HepG2 (cell line): ENCODE results near the gene MYL4. TPM values are rescaled to one million over a fixed set of nuclear protein-coding genes. Genes with fewer than 3 reads are reported as not detected.

Source experiments
- KDM2A ChIP-seq: sonication (generic); formaldehyde crosslinking; IDR thresholded peaks from 2 replicates; pipeline ENCODE4 v1.4.0; 2020; ENCODE audit warnings: low read depth, missing genetic modification reagents, borderline replicate concordance
- MTA1 ChIP-seq: sonication (generic); formaldehyde crosslinking; IDR thresholded peaks from 2 replicates; pipeline ENCODE4 v1.4.0; 2020; ENCODE audit warnings: missing genetic modification reagents, mild to moderate bottlenecking, borderline replicate concordance
- NBN ChIP-seq: fragments of 450-650 bp; conservative IDR thresholded peaks from 2 replicates; pipeline ENCODE4 v1.6.1; 2017
- NCOA1 ChIP-seq: sonication (generic); formaldehyde crosslinking; IDR thresholded peaks from 2 replicates; pipeline ENCODE4 v1.9.0; 2021; ENCODE audit warnings: missing genetic modification reagents
- NFKBIZ ChIP-seq: IDR thresholded peaks from 2 replicates; pipeline ENCODE4 v1.6.1; 2018; ENCODE audit warnings: missing genetic modification reagents, missing compliant biosample characterization
- NFYB ChIP-seq: sonication (generic); formaldehyde crosslinking; IDR thresholded peaks from 2 replicates; pipeline ENCODE4 v1.4.0; 2020; ENCODE audit warnings: missing genetic modification reagents
- NR2F6 ChIP-seq, 2 experiments: IDR thresholded peaks; 2 replicates each; pipeline ENCODE4 v1.6.1; 2016; ENCODE audit warnings: antibody characterized with exemption in 1 of 2, mild to moderate bottlenecking in 1 of 2
- RAD21 ChIP-seq: fragments of 450-650 bp; formaldehyde crosslinking; IDR thresholded peaks from 2 replicates; pipeline ENCODE4 v1.5.0; 2020; ENCODE audit warnings: mild to moderate bottlenecking
- RCOR2 ChIP-seq: IDR thresholded peaks from 2 replicates; pipeline ENCODE4 v1.6.1; 2016; ENCODE audit warnings: missing biosample characterization, missing genetic modification reagents
- SRSF4 ChIP-seq: fragments of 200-400 bp; formaldehyde crosslinking; IDR thresholded peaks from one replicate; pipeline ENCODE4 v1.6.1; 2018; ENCODE audit warnings: mild to moderate bottlenecking, low read depth, low read length, moderate library complexity; ENCODE audit not compliant: poor library complexity, severe bottlenecking
- SRY ChIP-seq: sonication (generic); formaldehyde crosslinking; IDR thresholded peaks from 2 replicates; pipeline ENCODE4 v1.8.0; 2022; ENCODE audit warnings: mild to moderate bottlenecking, missing genetic modification reagents
- ZFP90 ChIP-seq: sonication (generic); formaldehyde crosslinking; IDR thresholded peaks from 2 replicates; pipeline ENCODE4 v1.8.0; 2022; ENCODE audit warnings: missing genetic modification reagents, mild to moderate bottlenecking, inconsistent platforms, borderline replicate concordance
- ZNF292 ChIP-seq: sonication (generic); formaldehyde crosslinking; IDR thresholded peaks from 2 replicates; pipeline ENCODE4 v1.8.1; 2022; ENCODE audit warnings: mild to moderate bottlenecking, low read depth, missing genetic modification reagents, borderline replicate concordance
- ZNF333 ChIP-seq: sonication (generic); formaldehyde crosslinking; IDR thresholded peaks from 2 replicates; pipeline ENCODE4 v1.4.0; 2020; ENCODE audit warnings: mild to moderate bottlenecking, missing genetic modification reagents, borderline replicate concordance
- ZNF564 ChIP-seq: sonication (generic); formaldehyde crosslinking; IDR thresholded peaks from 2 replicates; pipeline ENCODE4 v1.8.1; 2023; ENCODE audit warnings: mild to moderate bottlenecking, missing genetic modification reagents
- ZNF629 ChIP-seq: sonication (generic); formaldehyde crosslinking; conservative IDR thresholded peaks from 2 replicates; pipeline ENCODE4 v1.5.0; 2020; ENCODE audit warnings: missing genetic modification reagents
- ZSCAN12 ChIP-seq: sonication (generic); formaldehyde crosslinking; IDR thresholded peaks from 2 replicates; pipeline ENCODE4 v1.9.0; 2021; ENCODE audit warnings: mild to moderate bottlenecking, missing genetic modification reagents
- polyA plus RNA-seq, 8 experiments: library from polyadenylated mRNA; depleted of rRNA in 3 of 8; stranded (reverse) in 7 of 8; unstranded in 1 of 8; fragments of >200 nt; fragmentation: Illumina TruSeq in 4 of 8; extraction: Trizol in 4 of 8; gene quantifications; 2 replicates each; pipeline versions ENCODE4 v1.2.1 to v1.2.3, GENCODE V29; 2011 to 2016; ENCODE audit warnings: low read depth in 4 of 8, missing spikeins in 1 of 8, mixed read lengths in 1 of 8; ENCODE audit not compliant: insufficient read depth in 1 of 8
- total RNA-seq, 5 experiments: library from RNA; depleted of rRNA; stranded (reverse); fragments of >200 nt; fragmentation: Illumina TruSeq; extraction: Trizol; gene quantifications; 2 replicates each; pipeline ENCODE4 v1.2.3, GENCODE V29; 2016; ENCODE audit warnings: low read depth in 1 of 5
- TF ChIP-seq, protein P1 (sequence below): sonication (generic); formaldehyde crosslinking; IDR thresholded peaks from 2 replicates; pipeline ENCODE4 v1.5.1; 2020; ENCODE audit warnings: missing genetic modification reagents, mild to moderate bottlenecking, borderline replicate concordance
- TF ChIP-seq, protein P2 (sequence below): sonication (generic); formaldehyde crosslinking; IDR thresholded peaks from 2 replicates; pipeline ENCODE4 v1.4.0; 2020; ENCODE audit warnings: low read depth, mild to moderate bottlenecking, missing genetic modification reagents
- TF ChIP-seq, protein P3 (sequence below): sonication (generic); formaldehyde crosslinking; IDR thresholded peaks from 2 replicates; pipeline ENCODE4 v1.5.0; 2020; ENCODE audit warnings: missing genetic modification reagents
- TF ChIP-seq, protein P4 (sequence below): IDR thresholded peaks from 2 replicates; pipeline ENCODE4 v1.6.1; 2016; ENCODE audit warnings: missing genetic modification reagents, missing compliant biosample characterization
- TF ChIP-seq, protein P5 (sequence below): sonication (generic); formaldehyde crosslinking; IDR thresholded peaks from 2 replicates; pipeline ENCODE4 v1.4.0; 2020; ENCODE audit warnings: missing genetic modification reagents, borderline replicate concordance
- TF ChIP-seq, protein P6 (sequence below): IDR thresholded peaks from 2 replicates; pipeline ENCODE4 v1.6.1; 2016

Gene MYL4
- total and polyA plus RNA-seq, 2 of the 13 experiments (the other 11 are each of a cell fraction or from before 2014, with no cell fraction given), result not detected

- TF ChIP-seq, protein P1, sequence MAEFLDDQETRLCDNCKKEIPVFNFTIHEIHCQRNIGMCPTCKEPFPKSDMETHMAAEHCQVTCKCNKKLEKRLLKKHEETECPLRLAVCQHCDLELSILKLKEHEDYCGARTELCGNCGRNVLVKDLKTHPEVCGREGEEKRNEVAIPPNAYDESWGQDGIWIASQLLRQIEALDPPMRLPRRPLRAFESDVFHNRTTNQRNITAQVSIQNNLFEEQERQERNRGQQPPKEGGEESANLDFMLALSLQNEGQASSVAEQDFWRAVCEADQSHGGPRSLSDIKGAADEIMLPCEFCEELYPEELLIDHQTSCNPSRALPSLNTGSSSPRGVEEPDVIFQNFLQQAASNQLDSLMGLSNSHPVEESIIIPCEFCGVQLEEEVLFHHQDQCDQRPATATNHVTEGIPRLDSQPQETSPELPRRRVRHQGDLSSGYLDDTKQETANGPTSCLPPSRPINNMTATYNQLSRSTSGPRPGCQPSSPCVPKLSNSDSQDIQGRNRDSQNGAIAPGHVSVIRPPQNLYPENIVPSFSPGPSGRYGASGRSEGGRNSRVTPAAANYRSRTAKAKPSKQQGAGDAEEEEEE, result peak; percentile 51; the same call in 1 of the 2 replicates
- peak; percentile 71; the same call in 1 of the 2 replicates for TF ChIP-seq MTA1 (CRISPR knock-in tag)
- TF ChIP-seq ZNF292 (CRISPR knock-in tag), result peak; percentile 78; the same call in 1 of the 2 replicates
- TF ChIP-seq, protein P2, sequence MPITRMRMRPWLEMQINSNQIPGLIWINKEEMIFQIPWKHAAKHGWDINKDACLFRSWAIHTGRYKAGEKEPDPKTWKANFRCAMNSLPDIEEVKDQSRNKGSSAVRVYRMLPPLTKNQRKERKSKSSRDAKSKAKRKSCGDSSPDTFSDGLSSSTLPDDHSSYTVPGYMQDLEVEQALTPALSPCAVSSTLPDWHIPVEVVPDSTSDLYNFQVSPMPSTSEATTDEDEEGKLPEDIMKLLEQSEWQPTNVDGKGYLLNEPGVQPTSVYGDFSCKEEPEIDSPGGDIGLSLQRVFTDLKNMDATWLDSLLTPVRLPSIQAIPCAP (CRISPR knock-in tag), result 0 out of 2 replicates have a peak, but pooled peaks have one; percentile 77
- no peak for TF ChIP-seq NR2F6 (IDR thresholded peaks at IDR 0.05)
- TF ChIP-seq NR2F6 (CRISPR knock-in tag; IDR thresholded peaks at IDR 0.05), result peak; percentile 49; the same call in 1 of the 2 replicates
- TF ChIP-seq NCOA1 (CRISPR knock-in tag), result no peak; the same call in 1 of the 2 replicates
- TF ChIP-seq, protein P3, sequence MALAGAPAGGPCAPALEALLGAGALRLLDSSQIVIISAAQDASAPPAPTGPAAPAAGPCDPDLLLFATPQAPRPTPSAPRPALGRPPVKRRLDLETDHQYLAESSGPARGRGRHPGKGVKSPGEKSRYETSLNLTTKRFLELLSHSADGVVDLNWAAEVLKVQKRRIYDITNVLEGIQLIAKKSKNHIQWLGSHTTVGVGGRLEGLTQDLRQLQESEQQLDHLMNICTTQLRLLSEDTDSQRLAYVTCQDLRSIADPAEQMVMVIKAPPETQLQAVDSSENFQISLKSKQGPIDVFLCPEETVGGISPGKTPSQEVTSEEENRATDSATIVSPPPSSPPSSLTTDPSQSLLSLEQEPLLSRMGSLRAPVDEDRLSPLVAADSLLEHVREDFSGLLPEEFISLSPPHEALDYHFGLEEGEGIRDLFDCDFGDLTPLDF (CRISPR knock-in tag), result peak; percentile 63; the same call in 1 of the 2 replicates
- no peak for TF ChIP-seq NBN
- TF ChIP-seq, protein P4, sequence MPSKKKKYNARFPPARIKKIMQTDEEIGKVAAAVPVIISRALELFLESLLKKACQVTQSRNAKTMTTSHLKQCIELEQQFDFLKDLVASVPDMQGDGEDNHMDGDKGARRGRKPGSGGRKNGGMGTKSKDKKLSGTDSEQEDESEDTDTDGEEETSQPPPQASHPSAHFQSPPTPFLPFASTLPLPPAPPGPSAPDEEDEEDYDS (CRISPR knock-in tag), result peak; percentile 81
- TF ChIP-seq RAD21, result peak; percentile 63; the same call in 1 of the 2 replicates
- TF ChIP-seq ZSCAN12 (CRISPR knock-in tag), result no peak; the same call in 1 of the 2 replicates
- TF ChIP-seq SRSF4, result no peak
- peak; percentile 60; the same call in 1 of the 2 replicates for TF ChIP-seq ZNF564
- TF ChIP-seq ZNF629 (CRISPR knock-in tag), result peak; percentile 49
- TF ChIP-seq, protein P5, sequence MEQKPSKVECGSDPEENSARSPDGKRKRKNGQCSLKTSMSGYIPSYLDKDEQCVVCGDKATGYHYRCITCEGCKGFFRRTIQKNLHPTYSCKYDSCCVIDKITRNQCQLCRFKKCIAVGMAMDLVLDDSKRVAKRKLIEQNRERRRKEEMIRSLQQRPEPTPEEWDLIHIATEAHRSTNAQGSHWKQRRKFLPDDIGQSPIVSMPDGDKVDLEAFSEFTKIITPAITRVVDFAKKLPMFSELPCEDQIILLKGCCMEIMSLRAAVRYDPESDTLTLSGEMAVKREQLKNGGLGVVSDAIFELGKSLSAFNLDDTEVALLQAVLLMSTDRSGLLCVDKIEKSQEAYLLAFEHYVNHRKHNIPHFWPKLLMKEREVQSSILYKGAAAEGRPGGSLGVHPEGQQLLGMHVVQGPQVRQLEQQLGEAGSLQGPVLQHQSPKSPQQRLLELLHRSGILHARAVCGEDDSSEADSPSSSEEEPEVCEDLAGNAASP (CRISPR knock-in tag), result peak; percentile 62; the same call in 1 of the 2 replicates
- peak; percentile 99 for TF ChIP-seq ZNF333 (CRISPR knock-in tag)
- TF ChIP-seq ZFP90 (CRISPR knock-in tag), result peak; percentile 97
- TF ChIP-seq NFYB, result peak; percentile 42; the same call in 1 of the 2 replicates
- TF ChIP-seq NFKBIZ (CRISPR knock-in tag), result 0 out of 2 replicates have a peak, but pooled peaks have one; percentile 23
- peak; percentile 97 for TF ChIP-seq SRY
- peak; percentile 92 for TF ChIP-seq KDM2A (CRISPR knock-in tag)
- TF ChIP-seq RCOR2 (CRISPR knock-in tag), result 0 out of 2 replicates have a peak, but pooled peaks have one; percentile 32
- TF ChIP-seq, protein P6, sequence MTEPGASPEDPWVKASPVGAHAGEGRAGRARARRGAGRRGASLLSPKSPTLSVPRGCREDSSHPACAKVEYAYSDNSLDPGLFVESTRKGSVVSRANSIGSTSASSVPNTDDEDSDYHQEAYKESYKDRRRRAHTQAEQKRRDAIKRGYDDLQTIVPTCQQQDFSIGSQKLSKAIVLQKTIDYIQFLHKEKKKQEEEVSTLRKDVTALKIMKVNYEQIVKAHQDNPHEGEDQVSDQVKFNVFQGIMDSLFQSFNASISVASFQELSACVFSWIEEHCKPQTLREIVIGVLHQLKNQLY (CRISPR knock-in tag), result no peak; the same call in 1 of the 2 replicates
Measured at GRCh38 chr17:47188876-47189731, 20.0 kb upstream of the MYL4 start, which contains the start of gene CDC27 (continued).
